SIG-M5 (cell line): ENCODE measurements around the gene CD84.
A peak's percentile ranks its signal among the peaks of the same experiment; 100 is the strongest.
"Not testable (repeated sequence)": the region's sequence is repeated elsewhere in the genome, so short reads cannot be mapped to it uniquely, and the experiment has no call there.

ENCODE experiments used
- DNase-seq: peaks from one replicate; lab custom pipeline; 2025; lab: John Stamatoyannopoulos, UW

Gene CD84

DNA sequence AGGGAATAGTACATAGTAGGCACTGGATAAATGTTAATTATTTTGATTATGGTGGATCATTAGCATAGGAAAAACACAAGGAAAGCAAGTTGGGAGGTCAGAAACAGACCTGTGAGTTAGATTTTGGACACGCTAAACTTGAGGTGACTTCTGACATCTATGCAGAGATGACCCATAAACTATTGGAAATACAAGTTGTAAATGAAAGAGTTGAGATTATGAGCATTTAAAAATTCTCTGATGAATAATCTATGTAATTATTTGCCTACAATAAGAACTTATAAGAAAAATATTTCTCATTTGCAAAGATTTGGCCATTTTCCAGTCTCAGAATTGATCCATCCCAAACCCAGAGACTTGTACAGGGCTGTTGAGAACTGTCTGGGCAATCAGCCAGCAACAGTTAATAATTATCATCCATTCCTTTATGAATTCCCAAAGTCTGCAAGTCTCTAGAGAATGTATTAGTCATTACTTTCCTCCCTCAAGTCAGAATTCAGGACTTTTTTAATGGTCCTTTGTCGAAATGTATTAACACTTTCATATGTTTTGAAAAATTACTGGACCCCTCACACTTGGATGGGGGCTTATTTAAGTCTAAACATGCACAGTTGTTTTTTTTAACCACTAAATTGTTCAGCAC lies 36.9 kb downstream of the CD84 start:
- no peak for DNase-seq

DNA sequence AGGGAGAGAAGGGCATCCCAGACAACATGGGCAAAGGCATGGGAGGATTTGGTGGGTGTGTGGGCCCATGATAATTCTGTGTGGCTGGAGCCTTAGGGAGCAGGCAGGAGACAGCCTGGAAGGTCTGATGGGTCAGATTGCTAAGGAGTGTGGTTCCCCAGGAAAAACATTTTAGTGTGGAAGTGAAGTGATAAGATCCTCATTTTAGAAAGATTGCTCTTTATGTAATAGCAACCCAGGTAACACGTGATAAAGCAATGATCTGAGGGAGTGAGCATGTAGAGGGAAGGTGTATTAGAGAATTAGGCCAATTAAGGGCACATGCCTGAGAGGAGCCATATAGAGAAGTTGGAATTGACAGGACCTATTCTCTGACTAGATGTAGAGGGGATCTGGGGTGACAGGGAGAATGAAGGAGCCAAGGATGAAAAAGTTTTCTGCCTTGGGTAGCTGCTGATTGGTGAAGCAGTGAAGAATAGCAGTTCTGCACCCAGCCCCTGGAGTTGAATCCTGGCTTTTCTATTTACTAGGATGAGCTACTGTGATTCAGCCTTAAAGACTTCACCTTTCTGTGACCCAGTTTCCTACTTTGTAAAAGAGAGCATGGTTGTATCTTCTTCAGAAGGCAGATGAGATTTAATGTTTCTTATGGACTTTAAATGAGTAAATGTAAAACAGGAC lies 37.5 kb downstream of the CD84 start:
- DNase-seq, result no peak

DNA sequence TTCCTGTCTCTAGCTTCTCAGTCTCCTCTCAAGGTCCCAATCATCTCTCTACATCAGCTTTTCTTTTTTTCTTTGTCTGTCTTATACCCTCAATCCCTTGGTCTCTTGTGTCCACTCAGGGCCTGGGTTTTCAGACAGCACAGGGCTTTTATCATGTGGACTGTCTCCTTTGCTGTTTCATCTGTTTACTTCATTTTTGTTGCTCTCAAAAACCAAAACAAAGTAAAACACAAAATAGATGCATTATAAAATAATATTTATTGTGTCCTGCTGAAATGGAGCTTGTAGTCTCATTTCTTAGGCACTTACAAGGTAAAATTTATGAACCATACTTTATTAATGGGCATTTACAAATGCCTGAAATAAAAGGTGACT lies 38.5 kb downstream of the CD84 start:
- DNase-seq, result no peak

DNA sequence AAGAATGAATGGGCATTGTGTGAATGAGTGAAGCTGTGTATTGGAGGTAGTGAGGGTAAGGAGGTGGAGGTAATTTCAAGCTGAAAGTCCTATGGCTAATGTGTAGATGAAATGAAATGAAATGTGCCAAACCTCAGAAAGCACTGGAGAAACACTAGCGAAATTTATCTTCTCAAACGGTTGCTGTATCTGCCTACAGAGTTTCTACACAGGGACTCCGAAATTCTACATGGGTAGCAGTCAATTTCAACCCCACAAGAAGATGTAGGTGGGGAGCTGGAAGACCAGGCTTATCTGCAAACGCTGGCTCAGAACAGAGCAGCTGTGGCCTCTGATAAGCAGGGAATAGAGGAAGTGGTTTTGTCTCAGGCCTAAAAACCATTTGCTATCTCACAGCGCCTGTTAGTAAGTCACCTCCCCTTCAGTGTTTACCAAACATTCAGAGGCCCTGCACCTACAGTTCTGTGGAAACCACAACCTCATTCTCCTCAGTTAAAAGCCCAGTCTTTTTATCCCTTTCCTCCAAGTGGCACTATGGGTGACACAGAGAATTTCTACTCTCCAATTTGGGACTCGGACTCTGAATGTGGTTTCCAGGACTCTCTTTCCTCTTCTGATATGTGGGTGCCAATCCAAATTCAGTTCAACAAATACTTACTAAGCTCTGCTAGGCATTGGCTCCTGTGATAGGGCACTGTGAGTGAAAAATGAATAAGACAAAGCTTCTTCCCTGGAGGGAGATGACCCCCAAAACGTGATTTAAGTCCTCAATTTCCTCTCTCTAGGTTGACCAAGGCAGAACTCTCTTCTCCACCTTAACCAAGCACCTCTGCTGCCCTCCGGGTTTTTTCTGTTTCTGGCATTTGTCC lies 39.1 kb downstream of the CD84 start:
- peak; percentile 94 for DNase-seq

DNA sequence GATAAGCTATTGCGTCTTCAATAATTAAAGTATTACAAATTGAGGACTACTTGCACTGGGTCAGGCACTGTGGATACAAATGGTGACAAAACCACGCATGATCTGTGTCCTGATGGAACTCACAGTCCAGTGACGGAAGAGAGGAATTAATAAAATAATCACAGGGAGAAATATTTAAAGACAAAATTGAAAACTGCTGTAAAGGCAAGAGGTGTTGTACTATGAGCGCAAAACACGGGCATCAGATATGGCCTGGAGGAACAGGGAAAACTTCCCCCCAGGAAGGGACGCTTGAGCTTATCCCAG lies 39.7 kb downstream of the CD84 start:
- DNase-seq, result no peak

DNA sequence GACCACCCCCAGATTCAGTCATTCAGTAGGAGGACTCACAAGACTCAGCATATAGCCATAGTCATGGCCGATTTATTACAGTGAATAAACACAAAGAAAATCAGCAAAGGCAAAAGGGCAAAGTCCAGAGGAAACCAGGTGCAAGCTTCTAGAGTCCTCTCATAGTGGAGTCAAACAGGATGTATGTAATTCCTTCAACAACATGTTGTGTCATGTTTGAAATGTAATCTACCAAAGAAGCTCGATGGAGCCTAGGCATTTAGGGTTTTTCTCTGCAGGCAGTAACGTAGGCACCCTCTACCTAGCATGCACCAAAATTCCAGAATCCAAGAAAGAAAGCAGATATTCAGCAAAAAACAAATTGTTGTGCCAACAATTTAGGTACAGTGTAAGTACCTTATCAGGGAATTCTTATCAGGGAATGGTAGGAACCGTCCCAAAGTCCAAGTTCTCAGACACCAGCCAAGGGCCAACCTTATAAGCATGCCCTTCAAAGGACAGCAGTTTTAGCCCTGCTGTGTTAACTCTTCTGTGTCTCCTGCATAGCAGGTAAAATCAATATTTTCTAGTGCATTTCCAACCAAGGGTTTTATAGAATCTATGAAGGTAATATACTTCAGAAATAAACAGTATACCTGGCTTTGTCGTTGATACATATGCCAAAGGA lies 40.2 kb downstream of the CD84 start:
- no peak for DNase-seq

DNA sequence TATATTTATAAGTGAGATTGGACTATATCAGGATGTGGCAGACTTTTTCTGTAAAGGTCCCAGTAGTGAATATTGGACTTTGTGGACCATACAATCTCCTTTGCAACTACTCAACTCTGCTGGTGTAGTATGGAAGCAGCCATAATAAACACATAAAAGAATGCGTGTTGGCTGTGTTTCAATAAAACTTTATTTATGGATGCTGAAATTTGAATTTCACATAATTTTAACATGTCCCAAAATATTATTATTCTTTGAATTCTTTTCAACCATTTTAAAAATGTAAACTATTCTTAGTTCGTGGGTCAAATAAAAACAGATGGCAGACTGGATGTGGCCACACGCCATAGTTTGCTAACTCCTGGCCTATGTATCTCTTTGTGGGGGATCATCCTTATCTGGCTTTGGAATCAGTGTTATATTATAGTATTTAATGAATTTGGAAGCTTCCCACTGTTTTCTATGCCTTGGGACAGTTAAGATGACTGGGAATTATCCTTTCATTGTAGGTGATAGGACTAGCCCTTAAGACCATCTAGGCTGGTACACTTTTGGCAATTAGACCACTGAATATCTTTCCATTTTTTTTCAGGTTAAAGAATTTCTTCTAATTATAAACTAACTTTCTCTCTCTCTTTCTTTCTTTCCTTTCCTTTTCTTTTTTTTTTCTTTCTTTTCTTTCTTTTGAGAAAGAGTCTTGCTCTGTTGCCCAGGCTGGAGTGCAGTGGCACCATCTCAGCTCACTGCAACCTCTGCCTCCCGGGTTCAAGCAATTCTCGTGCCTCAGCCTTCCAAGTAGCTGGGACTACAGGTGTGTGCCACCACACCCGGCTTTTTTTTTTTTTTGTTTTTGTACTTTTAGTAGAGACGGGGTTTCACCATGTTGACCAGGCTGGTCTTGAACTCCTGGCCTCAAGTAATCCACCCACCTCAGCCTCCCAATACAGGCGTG lies 41.3 kb downstream of the CD84 start:
- no peak for DNase-seq

DNA sequence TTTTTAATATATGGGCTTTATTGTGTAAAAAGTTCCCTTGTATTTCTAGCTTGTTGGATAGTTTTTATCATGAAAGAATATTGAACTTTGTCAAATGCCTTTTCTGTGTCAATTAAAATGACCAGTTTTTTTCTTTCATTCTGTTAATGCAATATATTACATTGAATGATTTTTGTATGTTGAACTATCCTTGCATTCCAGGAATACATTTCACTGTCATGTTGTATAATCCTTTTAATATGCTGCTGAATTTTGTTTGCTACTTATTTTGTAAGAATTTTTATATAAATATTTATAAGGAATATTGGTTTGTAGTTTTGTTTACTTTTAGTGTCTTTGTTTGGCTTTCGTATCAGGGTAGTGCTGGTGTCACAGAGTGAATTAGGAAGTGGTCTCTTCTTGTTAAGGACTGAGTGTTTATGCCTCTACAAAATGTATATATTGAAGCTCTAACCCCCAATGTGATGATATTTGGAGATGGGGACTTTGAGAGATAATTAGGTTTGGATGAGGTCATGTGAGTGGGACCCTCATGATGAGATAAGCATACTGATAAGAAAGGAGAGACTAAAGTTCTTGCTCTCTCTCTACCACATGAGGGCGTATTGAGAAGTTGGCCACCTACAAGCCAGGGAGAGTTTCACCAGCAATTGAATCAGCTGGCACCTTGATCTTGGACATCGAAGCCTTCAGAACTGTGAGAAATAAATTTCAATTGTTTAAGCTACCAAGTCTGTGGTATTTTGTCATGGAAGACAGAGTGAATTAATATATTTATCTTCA lies 44.3 kb downstream of the CD84 start:
- no peak for DNase-seq

DNA sequence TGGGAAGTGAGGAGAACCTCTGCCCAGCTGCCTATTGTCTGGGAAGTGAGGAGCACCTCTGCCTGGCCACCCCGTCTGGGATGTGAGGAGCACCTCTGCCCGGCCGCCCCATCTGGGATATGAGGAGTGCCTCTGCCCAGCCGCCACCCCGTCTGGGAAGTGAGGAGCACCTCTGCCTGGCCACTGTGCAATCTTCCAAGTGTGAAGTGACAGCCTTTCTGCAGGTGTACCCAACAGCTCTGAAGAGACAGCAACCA lies 46.8 kb downstream of the CD84 start:
- DNase-seq, result not testable (repeated sequence)

DNA sequence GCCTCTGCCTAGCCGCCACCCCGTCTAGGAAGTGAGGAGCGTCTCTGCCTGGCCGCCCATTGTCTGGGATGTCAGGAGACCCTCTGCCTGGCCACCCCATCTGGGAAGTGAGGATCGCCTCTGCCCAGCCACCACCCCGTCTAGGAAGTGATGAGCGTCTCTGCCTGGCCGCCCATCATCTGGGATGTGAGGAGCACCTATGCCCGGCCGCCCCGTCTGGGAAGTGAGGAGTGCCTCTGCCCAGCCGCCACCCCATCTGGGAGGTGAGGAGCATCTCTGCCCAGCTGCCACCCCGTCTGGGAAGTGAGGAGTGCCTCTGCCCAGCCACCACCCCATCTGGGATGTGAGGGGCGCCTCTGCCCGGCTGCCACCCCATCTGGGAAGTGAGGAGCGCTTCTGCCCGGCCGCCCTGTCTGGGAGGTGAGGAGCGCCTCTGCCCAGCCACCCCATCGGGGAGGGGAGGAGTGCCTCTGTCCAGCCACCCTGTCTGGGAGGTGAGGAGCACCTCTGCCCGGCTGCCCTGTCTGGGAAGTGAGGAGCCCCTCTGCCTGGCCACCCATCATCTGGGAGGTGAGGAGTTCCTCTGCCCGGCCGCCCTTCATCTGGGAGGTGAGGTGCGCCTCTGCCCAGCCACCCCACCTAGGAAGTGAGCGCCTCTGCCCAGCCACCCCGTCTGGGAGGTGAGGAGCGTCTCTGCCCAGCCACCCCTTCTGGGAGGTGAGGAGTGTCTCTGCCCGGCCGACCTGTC lies 47.3 kb downstream of the CD84 start:
- DNase-seq, result not testable (repeated sequence)

DNA sequence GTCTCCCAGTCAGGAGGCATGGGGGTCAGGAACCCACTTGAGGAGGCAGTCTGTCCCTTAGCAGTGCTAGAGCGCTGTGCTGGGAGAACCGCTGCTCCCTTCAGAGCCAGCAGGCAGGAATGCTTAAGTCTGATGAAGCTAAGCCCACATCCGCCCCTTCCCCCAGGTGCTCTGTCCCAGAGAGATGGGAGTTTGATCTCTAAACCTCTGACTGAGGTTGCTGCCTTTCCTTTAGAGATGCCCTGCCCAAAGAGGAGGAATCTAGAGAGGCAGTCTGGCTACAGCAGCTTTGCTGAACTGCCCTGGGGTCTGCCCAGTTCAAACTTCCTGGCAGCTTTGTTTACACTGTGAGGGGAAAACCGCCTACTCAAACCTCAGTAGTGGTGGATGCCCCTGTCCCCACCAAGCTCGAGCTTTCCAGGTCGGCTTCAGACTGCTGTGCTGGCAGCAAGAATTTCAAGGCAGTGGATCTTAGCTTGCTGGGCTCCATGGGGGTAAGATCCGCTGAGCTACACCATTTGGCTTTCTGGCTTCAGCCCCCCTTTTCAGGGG lies 49.8 kb downstream of the CD84 start:
- not testable (repeated sequence) for DNase-seq

DNA sequence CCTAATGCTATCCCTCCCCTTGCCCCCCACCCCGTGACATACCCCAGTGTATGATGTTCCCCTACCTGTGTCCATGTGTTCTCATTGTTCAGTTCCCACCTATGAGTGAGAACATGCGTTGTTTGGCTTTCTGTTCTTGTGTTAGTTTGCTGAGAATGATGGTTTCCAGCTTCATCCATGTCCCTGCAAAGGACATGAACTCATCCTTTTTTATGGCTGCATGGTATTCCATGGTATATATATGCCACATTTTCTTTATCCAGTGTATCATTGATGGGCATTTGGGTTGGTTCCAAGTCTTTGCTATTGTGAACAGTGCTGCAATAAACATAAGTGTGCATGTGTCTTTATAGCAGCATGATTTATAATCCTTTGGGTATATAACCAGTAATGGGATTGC lies 55.5 kb downstream of the CD84 start:
- not testable (repeated sequence) for DNase-seq

DNA sequence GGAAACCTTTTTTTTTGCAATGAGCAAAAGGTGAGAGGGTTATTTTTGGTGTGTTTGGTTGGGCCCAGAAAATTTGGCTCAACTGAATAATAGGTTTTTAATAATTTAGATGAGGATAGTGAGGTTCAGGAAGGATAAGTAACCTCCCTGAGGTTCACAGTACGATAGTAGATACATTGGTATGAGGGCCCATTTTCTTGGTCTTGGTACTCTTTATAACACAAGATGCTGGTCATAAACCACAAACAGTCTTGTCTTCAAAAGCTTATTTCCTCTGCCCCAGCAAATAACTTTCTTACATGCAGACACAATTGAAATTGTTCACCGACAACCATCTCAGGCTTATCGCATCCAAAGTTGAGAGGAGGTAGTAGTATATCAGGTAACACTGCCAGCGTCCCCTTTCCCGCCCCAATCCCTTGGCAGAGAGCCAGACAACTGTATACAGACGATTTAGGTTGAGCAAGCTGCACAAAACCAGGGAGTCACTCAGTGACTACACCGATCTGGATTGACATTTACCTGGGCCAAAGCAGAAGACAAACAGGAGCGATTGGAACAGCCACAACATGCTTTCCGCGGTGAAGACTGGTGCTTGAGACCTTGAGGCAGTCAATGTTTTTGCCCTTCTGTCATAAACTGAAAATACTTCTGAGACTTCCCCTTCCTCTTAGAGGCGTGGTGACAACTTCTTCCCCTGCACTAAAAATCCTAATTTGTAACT lies 56.5 kb downstream of the CD84 start, which contains the start of gene SLAMF6:
TSS of gene SLAMF6 (minus strand) at position 634 of the 724 bp plus-strand sequence. CDS start at position 571, 63 bp downstream.
- DNase-seq, result no peak

DNA sequence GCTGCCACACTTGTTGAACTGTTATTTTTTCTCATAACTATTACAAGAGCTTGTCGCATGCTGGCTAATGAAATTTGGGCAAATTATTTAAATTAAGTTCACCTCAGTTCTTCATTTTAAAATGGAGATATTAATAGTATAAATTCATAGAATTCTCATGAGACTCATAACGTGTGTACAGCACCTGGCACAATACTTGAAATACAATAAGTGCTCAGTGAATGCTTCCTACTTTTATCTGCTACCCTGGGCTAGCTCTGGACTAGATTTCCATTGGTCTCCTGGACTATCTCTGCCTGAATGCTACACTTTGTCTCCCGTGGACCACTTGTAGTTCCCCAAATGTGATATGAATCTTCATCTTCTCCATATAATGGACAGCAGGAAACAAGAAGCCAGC lies 57.2 kb downstream of the CD84 start:
- no peak for DNase-seq

DNA sequence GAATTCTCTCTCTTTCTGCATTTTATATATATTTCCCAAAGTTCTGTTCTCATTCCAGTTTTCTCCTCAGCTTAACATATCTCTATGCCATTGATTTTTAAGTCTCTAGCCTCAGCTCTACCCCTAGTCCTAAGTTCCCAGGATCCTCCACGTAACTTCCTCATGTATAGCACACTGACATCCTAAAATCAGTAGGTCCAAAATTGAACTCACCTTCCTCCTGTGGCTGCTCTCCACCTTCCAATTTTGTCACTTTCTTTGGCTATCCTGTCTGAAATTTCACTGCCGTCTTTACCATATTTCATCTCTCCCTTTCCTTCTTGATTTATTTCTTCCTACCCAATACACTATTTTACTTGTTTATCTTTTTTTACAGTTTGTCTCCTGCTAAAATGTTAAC lies 57.7 kb downstream of the CD84 start:
- DNase-seq, result no peak

DNA sequence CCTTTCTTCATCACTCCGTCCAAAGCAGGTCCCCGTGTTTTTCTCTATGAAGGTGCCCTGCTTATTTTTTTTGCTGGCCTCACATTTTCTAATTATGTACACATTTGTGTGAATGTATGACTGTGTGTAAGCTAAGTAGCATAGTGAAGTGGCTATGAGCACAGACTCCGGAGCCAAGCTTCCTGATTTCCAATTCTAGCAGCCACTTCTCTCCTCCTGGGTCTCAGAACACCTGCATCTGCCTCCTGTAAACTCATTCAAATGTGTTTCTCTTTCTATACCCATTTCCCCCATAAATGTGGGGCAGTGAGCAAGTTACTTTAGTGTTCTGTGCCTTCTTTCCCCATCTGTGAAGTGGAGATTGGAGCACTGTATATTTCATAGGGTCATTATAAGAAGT lies 58.3 kb downstream of the CD84 start:
- DNase-seq, result no peak

DNA sequence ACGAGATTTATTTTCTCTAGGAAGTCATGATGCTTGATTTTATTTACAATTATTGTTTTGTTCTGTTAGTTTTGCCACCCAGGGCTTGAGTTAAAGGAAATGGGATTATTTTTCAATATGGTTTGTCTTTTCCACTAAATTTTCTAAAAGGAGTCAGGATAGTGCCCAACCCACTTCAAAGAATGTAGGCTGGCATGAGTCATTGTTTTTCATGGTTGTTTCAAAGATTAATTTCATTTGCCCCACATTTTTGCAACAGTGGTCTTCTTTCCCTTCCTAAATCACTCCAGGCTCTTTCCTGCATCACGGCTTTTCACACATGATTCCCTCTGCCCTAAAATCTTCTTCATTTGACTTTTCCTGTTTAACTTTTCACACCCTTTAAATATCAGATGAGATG lies 58.7 kb downstream of the CD84 start:
- DNase-seq, result no peak

DNA sequence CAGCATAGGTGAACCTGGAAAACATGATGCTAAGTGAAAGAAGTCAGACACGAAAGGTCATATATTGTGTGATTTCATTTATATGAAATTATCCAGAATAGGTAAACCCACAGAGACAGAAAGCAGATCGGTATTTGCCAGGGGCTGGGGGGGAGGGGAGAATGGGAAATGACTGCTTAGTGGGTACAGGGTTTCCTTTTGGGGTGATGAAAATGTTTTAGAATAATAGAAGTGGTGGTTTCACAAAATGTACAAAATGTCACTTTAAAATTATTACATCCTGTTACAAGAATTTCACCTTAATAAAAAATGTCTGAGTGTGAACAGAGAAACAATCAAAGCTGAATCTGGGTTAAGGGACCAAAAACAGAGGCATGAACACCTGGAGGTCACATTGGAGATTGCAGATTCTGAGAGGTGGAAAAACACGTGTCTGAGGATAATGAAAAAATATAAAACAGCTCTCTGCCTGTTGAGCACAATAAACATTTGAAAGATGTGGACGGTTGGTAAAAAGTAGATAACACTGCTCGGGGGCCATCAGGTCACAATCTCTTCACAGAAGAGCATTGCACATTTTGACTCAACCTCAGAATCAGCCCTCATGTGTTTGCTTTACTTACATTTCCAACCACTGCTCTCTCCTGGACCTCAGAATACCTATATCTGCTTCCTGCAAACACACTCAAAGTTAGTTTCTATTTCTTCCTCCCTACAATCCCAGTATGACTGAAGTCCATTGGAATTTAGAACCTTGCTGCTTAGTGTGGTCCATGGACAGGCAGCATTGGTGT lies 59.5 kb downstream of the CD84 start:
- DNase-seq, result no peak
